ES-I3 (cell line): ENCODE results near the gene SURF4.
"Not testable (repeated sequence)": the region's sequence is repeated elsewhere in the genome, so short reads cannot be mapped to it uniquely, and the experiment has no call there.

Experiments
- H3K36me3 ChIP-seq: 2 replicates; pipeline ENCODE4 v1.6.1; 2013; ENCODE audit warnings: mild to moderate bottlenecking, low read length, control low read depth, moderate library complexity; ENCODE audit not compliant: insufficient read depth
- H3K4me1 ChIP-seq: 2 replicates; pipeline ENCODE4 v1.6.1; 2013; ENCODE audit warnings: mild to moderate bottlenecking, control low read depth, low read length; ENCODE audit not compliant: insufficient read depth
- H3K9ac ChIP-seq: 2 replicates; pipeline ENCODE4 v1.6.1; 2013; ENCODE audit warnings: low read depth, mild to moderate bottlenecking, low read length, moderate library complexity
- H3K9me3 ChIP-seq: 2 replicates; pipeline ENCODE4 v1.6.1; 2013; ENCODE audit warnings: mild to moderate bottlenecking, low read length, moderate library complexity; ENCODE audit not compliant: control insufficient read depth, insufficient read depth

SURF4 gene

GRCh38 chr9:133389562-133389961 lies 13.7 kb upstream of the SURF4 start:
- Histone ChIP-seq H3K4me1 (no peaks in the 10 kb centered on the region), H3K9me3 (no peaks in the 10 kb centered on the region), H3K36me3 (no peaks in the 10 kb centered on the region), H3K9ac (no peak overlapping the region)

DNA sequence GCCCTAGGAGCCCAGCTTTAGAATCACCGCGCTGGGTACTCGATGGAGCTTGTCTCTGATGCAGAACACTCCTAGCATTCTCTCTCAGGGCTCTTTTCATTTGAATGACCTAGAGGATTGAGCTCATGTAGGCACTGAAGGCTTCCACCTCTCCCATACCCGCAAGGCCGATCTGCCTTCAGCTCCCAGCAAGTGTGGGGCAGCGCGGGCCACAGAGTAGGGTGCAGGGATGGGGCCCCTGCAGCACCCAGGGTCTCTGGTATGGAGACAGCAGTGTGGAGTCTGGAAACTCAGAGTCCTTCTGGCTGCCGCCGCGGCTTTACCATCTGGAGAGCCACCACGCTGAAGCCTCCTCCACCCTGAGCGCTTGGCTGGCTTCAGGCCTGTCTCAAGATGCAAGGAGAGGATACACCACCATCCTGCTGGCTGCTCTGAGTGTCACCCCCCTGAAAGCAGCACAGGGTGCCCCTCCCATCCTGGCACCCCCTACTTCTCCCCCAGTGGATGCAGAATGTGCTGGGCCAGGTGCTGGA lies 13.2 kb upstream of the SURF4 start:
- Histone ChIP-seq H3K9ac (no peak overlapping the region), H3K4me1 (no peaks in the 10 kb centered on the region), H3K36me3 (no peaks in the 10 kb centered on the region), H3K9me3 (no peaks in the 10 kb centered on the region)

- Histone ChIP-seq H3K9me3 (no peaks in the 10 kb centered on the region), H3K4me1 (no peaks in the 10 kb centered on the region), H3K36me3 (no peaks in the 10 kb centered on the region), H3K9ac (no peak overlapping the region)
Measured at GRCh38 chr9:133387680-133388079, 11.8 kb upstream of the SURF4 start.

GRCh38 chr9:133386338-133386737 lies 10.5 kb upstream of the SURF4 start:
- Histone ChIP-seq H3K9ac (no peak overlapping the region), H3K9me3 (no peaks in the 10 kb centered on the region), H3K36me3 (no peaks in the 10 kb centered on the region), H3K4me1 (no peaks in the 10 kb centered on the region)

- H3K9ac ChIP-seq: no peak overlapping the region
- H3K4me1 ChIP-seq: no peaks in the 10 kb centered on the region
Measured at GRCh38 chr9:133385452-133385851, 9.6 kb upstream of the SURF4 start.

DNA sequence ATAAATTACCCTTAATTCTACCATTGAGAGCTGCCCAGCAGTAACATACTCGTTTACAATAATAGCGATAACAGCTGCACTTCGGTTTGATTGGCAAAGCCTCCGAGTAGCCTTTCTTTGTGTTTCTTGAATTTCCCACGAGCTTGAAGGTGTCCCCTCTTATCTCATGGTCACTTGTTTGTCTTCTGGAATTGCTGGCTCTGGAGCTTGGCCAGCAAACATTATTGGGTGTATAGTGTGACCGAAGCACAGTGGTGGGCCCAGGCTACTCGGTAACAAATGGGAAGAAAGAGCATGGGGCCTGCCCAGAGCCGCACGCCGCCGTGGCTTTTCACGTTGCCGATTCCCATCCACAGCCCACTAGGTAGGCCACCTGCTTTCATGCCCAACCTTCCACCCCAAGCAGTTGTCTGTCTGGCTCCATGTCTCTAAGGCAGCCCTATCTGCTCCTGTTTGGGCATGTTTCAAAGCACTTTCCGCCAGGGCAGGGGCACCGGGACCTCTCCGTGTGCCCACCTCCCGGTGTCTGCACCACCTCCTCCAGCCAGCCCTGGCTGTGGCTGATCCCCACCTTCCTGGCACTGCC lies 9.0 kb upstream of the SURF4 start:
- H3K4me1 ChIP-seq: no peaks in the 10 kb centered on the region
- H3K9ac ChIP-seq: no peak overlapping the region
- H3K36me3 ChIP-seq: no peaks in the 10 kb centered on the region
- no peaks in the 10 kb centered on the region for H3K9me3 ChIP-seq

More at GRCh38 chr9:133385452-133385851, 9.6 kb upstream of the SURF4 start:
- Histone ChIP-seq H3K9me3 (no peaks in the 10 kb centered on the region), H3K36me3 (no peaks in the 10 kb centered on the region)

- no peaks in the 10 kb centered on the region for H3K9me3 ChIP-seq
- no peak overlapping the region for H3K9ac ChIP-seq
- no peaks in the 10 kb centered on the region for H3K36me3 ChIP-seq
- H3K4me1 ChIP-seq: no peaks in the 10 kb centered on the region
Measured at GRCh38 chr9:133383438-133383837, 7.6 kb upstream of the SURF4 start.

- Histone ChIP-seq H3K9me3 (no peaks in the 10 kb centered on the region), H3K4me1 (no peaks in the 10 kb centered on the region)
Measured at GRCh38 chr9:133382507-133383141, 6.8 kb upstream of the SURF4 start.

GRCh38 chr9:133380734-133381133 lies 4.9 kb upstream of the SURF4 start:
- Histone ChIP-seq H3K9ac (no peak overlapping the region), H3K4me1 (no peaks in the 10 kb centered on the region), H3K36me3 (no peaks in the 10 kb centered on the region), H3K9me3 (no peaks in the 10 kb centered on the region)

More at GRCh38 chr9:133382507-133383141, 6.8 kb upstream of the SURF4 start:
- Histone ChIP-seq H3K36me3 (no peaks in the 10 kb centered on the region), H3K9ac (no peak overlapping the region)

- H3K9ac ChIP-seq: no peak overlapping the region
- H3K9me3 ChIP-seq: no peaks in the 10 kb centered on the region
- no peaks in the 10 kb centered on the region for H3K36me3 ChIP-seq
- no peaks in the 10 kb centered on the region for H3K4me1 ChIP-seq
Measured at GRCh38 chr9:133379153-133380086, 3.6 kb upstream of the SURF4 start.

DNA sequence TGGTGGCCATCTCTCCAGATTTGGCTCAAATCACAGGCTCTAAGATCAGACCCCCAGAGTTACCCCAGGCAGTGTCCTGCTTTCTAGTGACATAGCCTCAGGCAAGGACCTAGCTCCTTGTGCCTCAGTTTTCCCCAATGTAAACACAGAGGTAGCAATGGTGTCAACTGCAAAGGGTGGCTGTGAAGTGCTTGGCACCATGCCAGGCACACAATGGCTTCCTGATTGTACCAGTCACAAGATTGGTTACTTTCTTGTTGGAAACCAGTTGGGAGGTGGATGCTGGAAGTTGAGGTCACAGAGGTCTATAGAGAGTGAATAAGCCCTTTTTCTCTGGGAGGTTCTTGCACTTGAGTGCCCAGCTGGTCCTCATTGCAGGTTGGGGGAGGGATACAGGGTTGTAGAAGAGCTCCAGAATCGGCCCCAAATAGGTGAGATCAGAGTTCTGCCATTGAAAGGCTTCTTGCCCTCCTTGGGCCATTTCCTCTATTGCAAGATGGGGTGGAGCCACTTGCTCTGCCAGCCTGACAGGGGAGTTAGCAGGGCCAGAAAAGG lies 2.6 kb upstream of the SURF4 start:
- no peaks in the 10 kb centered on the region for H3K36me3 ChIP-seq
- no peaks in the 10 kb centered on the region for H3K4me1 ChIP-seq
- H3K9ac ChIP-seq: no peak overlapping the region
- H3K9me3 ChIP-seq: no peaks in the 10 kb centered on the region

DNA sequence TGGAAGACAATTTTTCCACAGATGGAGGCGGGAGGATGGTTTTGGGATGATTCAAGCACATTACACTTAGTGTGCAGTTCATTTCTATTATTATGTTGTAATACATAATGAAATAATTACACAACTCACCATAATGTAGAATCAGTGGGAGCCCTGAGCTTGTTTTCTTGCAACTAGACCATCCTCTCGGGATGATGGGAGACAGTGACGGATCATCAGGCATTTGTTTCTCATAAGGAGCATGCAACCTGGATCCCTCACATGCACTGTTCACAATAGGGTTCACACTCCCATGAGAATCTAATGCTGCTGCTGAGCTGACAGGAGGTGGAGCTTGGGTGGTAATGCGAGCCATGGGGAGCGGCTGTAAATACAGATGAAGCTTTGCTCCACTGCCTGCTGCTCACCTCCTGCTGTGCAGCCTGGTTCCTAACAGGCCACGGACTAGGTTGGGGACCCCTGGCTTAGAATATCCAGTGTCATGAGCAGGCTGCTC lies 1.9 kb upstream of the SURF4 start:
- Histone ChIP-seq H3K4me1 (no peaks in the 10 kb centered on the region), H3K9ac (no peak overlapping the region), H3K36me3 (no peaks in the 10 kb centered on the region), H3K9me3 (no peaks in the 10 kb centered on the region)

DNA sequence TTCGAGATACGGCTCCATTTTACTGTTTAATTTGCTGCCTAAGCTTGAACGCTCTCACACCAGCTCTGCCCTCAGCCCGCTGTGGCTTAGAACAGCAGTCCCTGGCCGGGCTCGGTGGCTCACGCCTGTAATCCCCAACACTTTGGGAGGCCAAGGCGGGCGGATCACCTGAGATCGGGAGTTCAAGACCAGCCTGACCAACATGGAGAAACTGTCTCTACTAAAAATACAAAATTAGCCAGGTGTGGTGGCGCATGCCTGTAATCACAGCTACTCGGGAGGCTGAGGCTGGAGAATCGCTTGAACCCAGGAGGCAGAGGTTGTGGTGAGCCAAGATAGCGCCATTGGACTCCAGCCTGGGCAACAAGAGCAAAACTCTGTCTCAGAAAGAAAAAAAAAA lies 1.4 kb upstream of the SURF4 start:
- not testable (repeated sequence) for H3K9ac ChIP-seq, H3K9me3 ChIP-seq, H3K4me1 ChIP-seq, H3K36me3 ChIP-seq

DNA sequence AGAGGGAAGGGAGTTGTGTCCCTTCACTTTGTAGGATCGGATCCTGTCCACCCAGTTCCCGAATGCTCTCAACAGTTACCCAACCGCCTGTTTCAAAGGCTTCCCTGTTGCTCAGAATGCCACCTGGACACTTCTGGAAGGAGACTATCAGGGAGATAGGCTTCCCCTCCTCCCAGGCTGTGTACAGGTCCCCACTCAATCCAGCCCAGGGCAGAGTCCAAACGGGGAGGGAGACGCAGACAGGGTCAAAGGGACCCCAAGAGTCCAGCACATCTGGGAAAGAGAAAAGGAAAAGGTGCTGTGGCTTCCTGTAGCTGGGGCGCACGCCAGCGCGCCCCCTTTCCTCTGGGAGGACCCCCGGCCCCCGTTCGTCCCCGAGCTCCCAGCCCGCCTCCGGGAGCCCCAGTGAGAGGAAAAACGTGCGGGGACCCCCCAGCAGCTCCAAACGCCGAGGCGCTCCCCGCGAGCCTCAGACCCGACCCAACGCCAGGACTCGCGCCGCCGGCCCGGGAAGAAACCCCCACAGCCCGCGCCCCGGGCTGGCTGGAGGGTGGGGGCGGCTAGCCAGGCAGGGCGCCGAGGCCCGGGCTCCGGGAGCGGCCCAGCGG lies 640 bp downstream of the SURF4 start:
- 0 out of 2 replicates have a peak, but pooled peaks cover 4% of the 10 kb centered on the region for H3K36me3 ChIP-seq
- H3K9me3 ChIP-seq: no peaks in the 10 kb centered on the region
- no peaks in the 10 kb centered on the region; the same call in 1 of the 2 replicates for H3K4me1 ChIP-seq
- peak overlapping the region; percentile 86 for H3K9ac ChIP-seq
